Peyer's patch (tissue), 4 donors: ENCODE data around the gene DPYD. TPM values are rescaled to one million over a fixed set of nuclear protein-coding genes. Genes with fewer than 3 reads are reported as not detected.

Experiments used
- DNase-seq, 3 donors: peaks; one replicate each; pipeline ENCODE4 v3.0.0-alpha.2; 2017 to 2019
- H3K27ac ChIP-seq, 4 donors: fragments of 200-600 bp; sonication (generic); one replicate each; pipeline ENCODE4 v1.5.1; 2016 to 2019
- H3K27me3 ChIP-seq, 2 donors: fragments of 200-600 bp; sonication (generic); one replicate each; pipeline ENCODE4 v1.5.1; 2019
- H3K36me3 ChIP-seq, 3 donors: fragments of 200-600 bp; sonication (generic); one replicate each; pipeline ENCODE4 v1.5.1; 2016 to 2019
- H3K4me1 ChIP-seq, 4 donors: fragments of 200-600 bp; sonication (generic); one replicate each; pipeline ENCODE4 v1.5.1; 2016 to 2019
- H3K4me3 ChIP-seq, 4 donors: fragments of 200-600 bp; sonication (generic); 1 replicate in 3 of 4; 2 replicates in 1 of 4; pipeline ENCODE4 v1.5.1; 2016 to 2019; ENCODE audit warnings: mild to moderate bottlenecking in 1 of 4
- H3K9me3 ChIP-seq, 4 donors: fragments of 200-600 bp; sonication (generic); one replicate each; pipeline ENCODE4 v1.5.1; 2016 to 2019; ENCODE audit warnings: mild to moderate bottlenecking in 1 of 4
- POLR2A ChIP-seq, 2 donors: fragments of 450-650 bp; IDR thresholded peaks; one replicate each; pipeline ENCODE4 v1.5.1; 2017; ENCODE audit warnings: antibody characterized with exemption in 2 of 2, mild to moderate bottlenecking in 2 of 2, moderate library complexity in 2 of 2
- total RNA-seq, 4 donors: library from RNA; depleted of rRNA; stranded (reverse); fragments of >200 nt; gene quantifications; one replicate each; pipeline ENCODE4 v1.1.0, GENCODE V29; 2016
- TF ChIP-seq, protein P1 (sequence below), 6 experiments: fragments of 450-650 bp in 4 of 6; fragments of 200-600 bp in 2 of 6; sonication (generic) in 1 of 6; IDR thresholded peaks; one replicate each; pipeline ENCODE4 v1.5.1; 2017 to 2019; ENCODE audit warnings: antibody characterized with exemption in 6 of 6, mild to moderate bottlenecking in 3 of 6, moderate library complexity in 1 of 6

DPYD gene
- total RNA-seq, 4 donors from 2014 or later, result 30.8 to 39.7 (median 36.4) TPM

DNA sequence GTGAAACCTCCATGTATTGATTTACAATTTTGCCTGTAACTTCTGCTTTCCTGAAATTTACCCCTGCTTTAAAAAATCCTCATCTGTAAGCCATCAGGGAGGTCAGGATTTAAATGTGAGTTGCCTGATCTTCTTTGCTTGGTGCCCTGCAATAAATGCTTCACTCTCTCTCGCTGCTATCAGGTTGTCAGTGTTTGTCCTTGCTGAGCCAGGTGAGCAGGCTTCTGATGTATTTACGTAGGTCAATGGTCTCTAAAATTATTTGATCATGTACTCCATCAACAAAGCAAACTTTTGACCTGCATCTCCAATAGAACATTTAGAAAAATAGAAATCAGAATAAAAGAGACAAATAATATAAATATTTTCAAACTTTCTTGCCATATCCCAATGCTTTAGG, 453.4 kb downstream of the DPYD start:
- H3K36me3 ChIP-seq, result no peaks in the 10 kb centered on the region
- H3K27me3 ChIP-seq, result no peaks in the 10 kb centered on the region
- no peaks in the 10 kb centered on the region for H3K4me1 ChIP-seq
- H3K9me3 ChIP-seq, result no peaks in the 10 kb centered on the region
- no peak for TF ChIP-seq POLR2A (IDR thresholded peaks at IDR 0.05)
- TF ChIP-seq, protein P1, sequence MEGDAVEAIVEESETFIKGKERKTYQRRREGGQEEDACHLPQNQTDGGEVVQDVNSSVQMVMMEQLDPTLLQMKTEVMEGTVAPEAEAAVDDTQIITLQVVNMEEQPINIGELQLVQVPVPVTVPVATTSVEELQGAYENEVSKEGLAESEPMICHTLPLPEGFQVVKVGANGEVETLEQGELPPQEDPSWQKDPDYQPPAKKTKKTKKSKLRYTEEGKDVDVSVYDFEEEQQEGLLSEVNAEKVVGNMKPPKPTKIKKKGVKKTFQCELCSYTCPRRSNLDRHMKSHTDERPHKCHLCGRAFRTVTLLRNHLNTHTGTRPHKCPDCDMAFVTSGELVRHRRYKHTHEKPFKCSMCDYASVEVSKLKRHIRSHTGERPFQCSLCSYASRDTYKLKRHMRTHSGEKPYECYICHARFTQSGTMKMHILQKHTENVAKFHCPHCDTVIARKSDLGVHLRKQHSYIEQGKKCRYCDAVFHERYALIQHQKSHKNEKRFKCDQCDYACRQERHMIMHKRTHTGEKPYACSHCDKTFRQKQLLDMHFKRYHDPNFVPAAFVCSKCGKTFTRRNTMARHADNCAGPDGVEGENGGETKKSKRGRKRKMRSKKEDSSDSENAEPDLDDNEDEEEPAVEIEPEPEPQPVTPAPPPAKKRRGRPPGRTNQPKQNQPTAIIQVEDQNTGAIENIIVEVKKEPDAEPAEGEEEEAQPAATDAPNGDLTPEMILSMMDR (IDR thresholded peaks at IDR 0.05), result no peak
- DNase-seq, result no peak
- H3K4me3 ChIP-seq, result no peak overlapping the region
- no peak overlapping the region for H3K27ac ChIP-seq

DNA sequence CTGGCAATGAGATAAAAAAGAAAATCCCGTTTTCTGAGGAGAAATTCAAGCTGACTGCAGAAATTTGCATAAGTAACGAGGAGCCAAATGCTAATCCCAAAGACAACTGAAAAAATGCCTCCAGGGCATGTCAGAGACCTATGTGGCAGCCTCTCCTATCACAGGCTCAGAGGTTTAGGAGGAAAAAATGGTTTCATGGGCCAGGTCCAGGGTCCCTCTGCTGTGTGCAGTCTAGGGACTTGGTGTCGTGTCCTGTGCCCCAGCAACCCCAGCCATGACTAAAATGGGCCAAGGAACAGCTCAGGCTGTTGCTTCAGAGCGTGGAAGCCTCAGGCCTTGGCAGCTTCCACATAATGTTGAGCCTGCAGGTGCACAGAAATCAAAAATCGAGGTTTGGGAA, 456.5 kb downstream of the DPYD start:
- Histone ChIP-seq H3K4me1 (no peaks in the 10 kb centered on the region), H3K4me3 (no peak overlapping the region), H3K27ac (no peak overlapping the region), H3K27me3 (no peaks in the 10 kb centered on the region), H3K36me3 (no peaks in the 10 kb centered on the region), H3K9me3 (no peaks in the 10 kb centered on the region)
- TF ChIP-seq POLR2A (IDR thresholded peaks at IDR 0.05), result no peak
- TF ChIP-seq, protein P1 (IDR thresholded peaks at IDR 0.05), result no peak
- no peak for DNase-seq

DNA sequence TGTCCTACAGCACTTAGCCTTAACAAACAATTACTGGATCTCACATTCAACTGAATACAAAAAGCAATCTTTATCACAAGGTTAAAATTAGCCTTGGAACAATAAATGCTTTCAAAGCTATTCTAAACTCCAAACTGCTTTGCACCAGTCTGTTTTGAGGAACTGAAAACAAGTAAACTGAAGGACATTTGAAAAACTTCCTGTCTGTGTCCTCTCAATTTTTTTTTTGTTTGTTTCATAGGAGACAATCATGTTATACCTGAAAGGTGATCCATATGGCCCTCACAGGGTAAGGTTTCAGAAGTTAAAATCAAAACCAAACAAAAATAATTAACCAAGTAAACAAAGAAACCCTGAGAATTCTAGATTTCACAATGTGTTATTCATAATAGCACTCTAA, 459.1 kb downstream of the DPYD start:
- DNase-seq, result no peak
- no peak for TF ChIP-seq POLR2A (IDR thresholded peaks at IDR 0.05)
- H3K4me1 ChIP-seq, result no peaks in the 10 kb centered on the region

DNA sequence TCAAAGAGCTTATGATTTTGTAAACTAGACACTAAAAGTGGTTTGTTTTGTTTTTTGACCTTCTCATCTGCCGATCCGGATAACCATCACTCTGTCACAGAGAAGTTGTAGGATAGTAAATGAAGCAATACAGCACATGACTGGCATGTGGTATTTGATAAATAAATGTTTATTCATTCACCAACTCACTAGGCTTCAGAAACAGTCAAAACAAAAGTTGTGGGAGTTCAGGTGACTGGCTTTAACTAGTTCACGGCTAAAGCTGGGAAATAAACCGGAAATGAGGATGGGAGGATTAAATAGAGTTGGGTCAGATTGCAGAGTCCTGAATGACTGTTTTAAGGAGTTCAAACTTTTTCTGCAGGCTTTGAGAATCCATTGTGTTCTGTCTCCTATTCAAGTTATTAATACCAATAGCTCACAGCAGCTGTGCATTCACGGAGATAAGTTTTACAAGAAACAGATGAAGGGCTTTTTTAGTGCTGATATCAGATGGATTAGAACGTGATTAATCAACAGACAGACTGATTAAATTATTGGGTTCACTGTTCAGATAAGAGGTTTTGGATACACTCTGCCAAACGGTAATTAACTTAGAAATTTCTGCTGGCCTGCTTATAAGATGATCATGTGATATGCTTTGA, 463.3 kb downstream of the DPYD start:
- no peak for DNase-seq
- no peak overlapping the region for H3K27ac ChIP-seq
- H3K4me3 ChIP-seq, result no peak overlapping the region
- no peaks in the 10 kb centered on the region for H3K4me1 ChIP-seq
- no peaks in the 10 kb centered on the region for H3K9me3 ChIP-seq
- no peaks in the 10 kb centered on the region for H3K27me3 ChIP-seq
- no peaks in the 10 kb centered on the region for H3K36me3 ChIP-seq
- TF ChIP-seq, protein P1 (IDR thresholded peaks at IDR 0.05), result no peak

More for the DNA sequence above, 459.1 kb downstream of the DPYD start:
- Histone ChIP-seq H3K9me3 (no peaks in the 10 kb centered on the region), H3K4me3 (no peak overlapping the region), H3K27ac (no peak overlapping the region), H3K27me3 (no peaks in the 10 kb centered on the region), H3K36me3 (no peaks in the 10 kb centered on the region)

DNA sequence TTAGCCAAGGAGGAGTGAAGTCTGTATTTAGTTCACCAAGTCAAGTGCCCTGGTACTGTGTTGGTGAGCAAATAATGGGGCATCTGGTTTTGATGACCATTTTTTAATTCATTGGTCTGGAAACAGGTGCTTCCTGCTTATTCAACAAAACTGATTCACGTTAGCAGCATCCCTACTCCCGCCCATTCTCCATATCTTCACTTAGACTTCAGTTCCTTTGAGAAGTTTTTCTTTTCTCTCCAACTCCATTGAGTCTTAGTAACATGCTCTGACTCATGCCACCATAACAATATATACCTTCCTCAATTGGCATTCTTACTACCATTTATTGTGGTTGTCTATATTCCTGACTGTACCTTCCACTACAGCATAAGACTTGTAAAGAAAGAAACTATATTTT, 468.9 kb downstream of the DPYD start:
- H3K27me3 ChIP-seq, result no peaks in the 10 kb centered on the region
- H3K4me1 ChIP-seq, result no peaks in the 10 kb centered on the region
- no peak overlapping the region for H3K27ac ChIP-seq
- TF ChIP-seq POLR2A (IDR thresholded peaks at IDR 0.05), result no peak
- TF ChIP-seq, protein P1 (IDR thresholded peaks at IDR 0.05), result no peak
- no peaks in the 10 kb centered on the region for H3K36me3 ChIP-seq
- H3K4me3 ChIP-seq, result no peak overlapping the region
- H3K9me3 ChIP-seq, result no peaks in the 10 kb centered on the region
- no peak for DNase-seq

DNA sequence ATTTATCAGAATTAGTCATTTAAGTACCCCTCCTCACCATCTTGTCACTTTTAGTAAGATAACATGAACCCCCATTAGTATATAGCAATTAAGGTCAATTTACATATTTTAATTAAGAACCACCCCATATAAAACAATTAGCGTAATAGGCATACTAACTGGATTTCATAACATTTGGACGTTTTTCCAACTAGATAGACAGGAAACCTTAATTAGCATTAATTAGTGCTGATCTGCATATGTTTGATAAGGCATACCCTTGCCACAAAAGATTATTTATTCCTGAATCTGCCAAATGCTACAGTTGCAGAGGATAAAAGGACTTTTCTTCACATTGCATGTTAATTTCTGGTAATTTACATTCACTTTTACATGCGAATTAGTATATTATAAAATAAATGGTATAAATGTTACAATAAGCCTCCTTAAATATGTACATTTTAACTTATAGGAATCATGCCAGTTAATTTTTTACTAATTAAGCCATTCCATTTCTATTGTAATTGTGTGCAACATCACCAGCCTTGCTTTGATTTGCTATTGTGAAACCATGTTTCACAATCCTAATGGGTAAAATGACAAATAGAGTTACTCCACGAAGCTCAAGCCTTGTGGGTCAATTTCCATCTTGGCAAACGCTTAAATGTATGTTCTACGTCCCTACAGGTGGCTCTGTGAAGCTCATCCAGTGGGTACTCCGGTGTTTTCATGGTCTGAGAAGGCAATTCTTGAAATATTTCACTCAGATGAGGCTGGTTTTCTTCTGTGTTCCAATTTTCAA, 469.6 kb downstream of the DPYD start:
- H3K36me3 ChIP-seq, result no peaks in the 10 kb centered on the region
- H3K9me3 ChIP-seq, result no peaks in the 10 kb centered on the region
- no peak for DNase-seq
- TF ChIP-seq, protein P1 (IDR thresholded peaks at IDR 0.05), result no peak
- TF ChIP-seq POLR2A (IDR thresholded peaks at IDR 0.05), result no peak
- no peak overlapping the region for H3K27ac ChIP-seq
- no peaks in the 10 kb centered on the region for H3K27me3 ChIP-seq
- no peak overlapping the region for H3K4me3 ChIP-seq
- H3K4me1 ChIP-seq, result no peaks in the 10 kb centered on the region
